ENCODE measurements around the gene FOS. TPM values are rescaled to one million over a fixed set of nuclear protein-coding genes. Genes with fewer than 3 reads are reported as not detected.

The FOS gene
- total and polyA plus RNA-seq, 4 donors = 129 to 2,160 (median 329) TPM

- Histone ChIP-seq H3K4me1 (ENCODE audit: control insufficient read depth in 1 of 2, insufficient read depth in 2 of 2, low read length in 2 of 2) (no peaks in the 10 kb centered on the region), H3K27ac (ENCODE audit: low read depth in 1 of 2, low read length in 2 of 2) (peak overlapping the region; percentile 73 to 94), H3K27me3 (ENCODE audit: control insufficient read depth in 1 of 2, insufficient read depth in 2 of 2, low read length in 1 of 2) (no peaks in the 10 kb centered on the region), H3K4me3 (ENCODE audit: low read length in 2 of 2) (peak overlapping the region in 1 of 2 donors; percentile 0), H3K36me3 (ENCODE audit: control insufficient read depth in 1 of 2, insufficient read depth in 2 of 2, low read length in 1 of 2) (no peaks in the 10 kb centered on the region), H3K9me3 (ENCODE audit: control insufficient read depth, low read length) (no peaks in the 10 kb centered on the region)
- WGBS, 2 donors = 10% methylated on average over 12 of the region's 12 CpGs
- DNase-seq (peak in 1 of 2 donors; percentile 73), ATAC-seq (ENCODE audit: low FRiP score) (peak; percentile 44)
- intact Hi-C loops (cut with DNase I) = loop anchor here (2.0 kb wide), 2 partner anchors 19 to 37 kb away; no protein-coding TSS in a partner anchor
Measured at GRCh38 chr14:75258079-75258802, 20.4 kb upstream of the FOS start.

GRCh38 chr14:75258803-75259509, 19.7 kb upstream of the FOS start:
- H3K4me1 ChIP-seq (ENCODE audit: control insufficient read depth in 1 of 2, insufficient read depth in 2 of 2, low read length in 2 of 2) = no peaks in the 10 kb centered on the region
- H3K36me3 ChIP-seq (ENCODE audit: control insufficient read depth in 1 of 2, insufficient read depth in 2 of 2, low read length in 1 of 2) = no peaks in the 10 kb centered on the region
- intact Hi-C loops (cut with DNase I) = loop anchor here (1.0 to 2.0 kb wide), 3 partner anchors 17 to 36 kb away; no protein-coding TSS in a partner anchor
- WGBS, 2 donors = 0% methylated on average over 38 to 40 of the region's 40 CpGs
- peak; percentile 96 for ATAC-seq (ENCODE audit: low FRiP score)
- H3K4me3 ChIP-seq (ENCODE audit: low read length in 2 of 2) = peak overlapping the region; percentile 0 to 15
- peak; percentile 100 for DNase-seq
- H3K27ac ChIP-seq (ENCODE audit: low read depth in 1 of 2, low read length in 2 of 2) = peak overlapping the region; percentile 73 to 96
- H3K9me3 ChIP-seq (ENCODE audit: control insufficient read depth, low read length) = no peaks in the 10 kb centered on the region
- no peaks in the 10 kb centered on the region for H3K27me3 ChIP-seq (ENCODE audit: control insufficient read depth in 1 of 2, insufficient read depth in 2 of 2, low read length in 1 of 2)

- H3K4me1 ChIP-seq (ENCODE audit: control insufficient read depth in 1 of 2, insufficient read depth in 2 of 2, low read length in 2 of 2) = no peaks in the 10 kb centered on the region
Measured at GRCh38 chr14:75259510-75259855, 19.1 kb upstream of the FOS start.

GRCh38 chr14:75260025-75260763, 18.4 kb upstream of the FOS start:
- no peak overlapping the region for H3K4me3 ChIP-seq (ENCODE audit: low read length in 2 of 2)
- 65% methylated on average over 8 of the region's 8 CpGs for WGBS, 2 donors
- DNase-seq = no peak
- no peaks in the 10 kb centered on the region for H3K9me3 ChIP-seq (ENCODE audit: control insufficient read depth, low read length)
- H3K4me1 ChIP-seq (ENCODE audit: control insufficient read depth in 1 of 2, insufficient read depth in 2 of 2, low read length in 2 of 2) = no peaks in the 10 kb centered on the region
- no peaks in the 10 kb centered on the region for H3K27me3 ChIP-seq (ENCODE audit: control insufficient read depth in 1 of 2, insufficient read depth in 2 of 2, low read length in 1 of 2)
- ATAC-seq (ENCODE audit: low FRiP score) = no peak
- peak overlapping the region; percentile 25 to 50 for H3K27ac ChIP-seq (ENCODE audit: low read depth in 1 of 2, low read length in 2 of 2)
- no peaks in the 10 kb centered on the region for H3K36me3 ChIP-seq (ENCODE audit: control insufficient read depth in 1 of 2, insufficient read depth in 2 of 2, low read length in 1 of 2)
- intact Hi-C loops (cut with DNase I) = loop anchor here in 1 of 2 donors (5.0 kb wide), 1 partner anchor 78 kb away; no protein-coding TSS in a partner anchor

More at GRCh38 chr14:75259510-75259855, 19.1 kb upstream of the FOS start:
- WGBS, 2 donors = 1% methylated on average over 7 of the region's 7 CpGs
- Histone ChIP-seq H3K9me3 (ENCODE audit: control insufficient read depth, low read length) (no peaks in the 10 kb centered on the region), H3K4me3 (ENCODE audit: low read length in 2 of 2) (peak overlapping the region in 1 of 2 donors; percentile 15), H3K27ac (ENCODE audit: low read depth in 1 of 2, low read length in 2 of 2) (peak overlapping the region; percentile 50 to 96), H3K36me3 (ENCODE audit: control insufficient read depth in 1 of 2, insufficient read depth in 2 of 2, low read length in 1 of 2) (no peaks in the 10 kb centered on the region), H3K27me3 (ENCODE audit: control insufficient read depth in 1 of 2, insufficient read depth in 2 of 2, low read length in 1 of 2) (no peaks in the 10 kb centered on the region)
- DNase-seq (no peak), ATAC-seq (ENCODE audit: low FRiP score) (peak; percentile 55)
- intact Hi-C loops (cut with DNase I) = loop anchor here (1.0 to 2.0 kb wide), 3 partner anchors 17 to 35 kb away; no protein-coding TSS in a partner anchor

GRCh38 chr14:75261820-75262219, 16.8 kb upstream of the FOS start:
- Histone ChIP-seq H3K27ac (ENCODE audit: low read depth in 1 of 2, low read length in 2 of 2) (no peak overlapping the region), H3K9me3 (ENCODE audit: control insufficient read depth, low read length) (no peaks in the 10 kb centered on the region), H3K4me1 (ENCODE audit: control insufficient read depth in 1 of 2, insufficient read depth in 2 of 2, low read length in 2 of 2) (peaks cover 0 to 2% of the 10 kb centered on the region in 2 donors), H3K27me3 (ENCODE audit: control insufficient read depth in 1 of 2, insufficient read depth in 2 of 2, low read length in 1 of 2) (no peaks in the 10 kb centered on the region), H3K4me3 (ENCODE audit: low read length in 2 of 2) (no peak overlapping the region), H3K36me3 (ENCODE audit: control insufficient read depth in 1 of 2, insufficient read depth in 2 of 2, low read length in 1 of 2) (no peaks in the 10 kb centered on the region)
- 91 to 94% methylated on average over 5 of the region's 5 CpGs for WGBS, 2 donors
- DNase-seq (no peak), ATAC-seq (ENCODE audit: low FRiP score) (no peak)
- intact Hi-C loops (cut with DNase I) = loop anchor here in 1 of 2 donors (5.0 kb wide), 1 partner anchor 80 kb away; no protein-coding TSS in a partner anchor

GRCh38 chr14:75262641-75263040, 16.0 kb upstream of the FOS start:
- no peak for DNase-seq
- Histone ChIP-seq H3K27me3 (ENCODE audit: control insufficient read depth in 1 of 2, insufficient read depth in 2 of 2, low read length in 1 of 2) (no peaks in the 10 kb centered on the region), H3K9me3 (ENCODE audit: control insufficient read depth, low read length) (no peaks in the 10 kb centered on the region), H3K27ac (ENCODE audit: low read depth in 1 of 2, low read length in 2 of 2) (no peak overlapping the region), H3K36me3 (ENCODE audit: control insufficient read depth in 1 of 2, insufficient read depth in 2 of 2, low read length in 1 of 2) (no peaks in the 10 kb centered on the region), H3K4me1 (ENCODE audit: control insufficient read depth in 1 of 2, insufficient read depth in 2 of 2, low read length in 2 of 2) (peaks cover 0 to 2% of the 10 kb centered on the region in 2 donors), H3K4me3 (ENCODE audit: low read length in 2 of 2) (no peak overlapping the region)
- no peak for ATAC-seq (ENCODE audit: low FRiP score)
- intact Hi-C loops (cut with DNase I) = loop anchor here in 1 of 2 donors (5.0 kb wide), 1 partner anchor 80 kb away; no protein-coding TSS in a partner anchor
- WGBS, 2 donors = 96 to 100% methylated on average over 2 of the region's 2 CpGs

- no peak for ATAC-seq (ENCODE audit: low FRiP score)
- intact Hi-C loops (cut with DNase I) = loop anchor here in 1 of 2 donors (5.0 kb wide), 1 partner anchor 82 kb away; no protein-coding TSS in a partner anchor
- no peaks in the 10 kb centered on the region for H3K27me3 ChIP-seq (ENCODE audit: control insufficient read depth in 1 of 2, insufficient read depth in 2 of 2, low read length in 1 of 2)
- no peaks in the 10 kb centered on the region for H3K9me3 ChIP-seq (ENCODE audit: control insufficient read depth, low read length)
- no peak overlapping the region for H3K4me3 ChIP-seq (ENCODE audit: low read length in 2 of 2)
- no peaks in the 10 kb centered on the region for H3K36me3 ChIP-seq (ENCODE audit: control insufficient read depth in 1 of 2, insufficient read depth in 2 of 2, low read length in 1 of 2)
- H3K4me1 ChIP-seq (ENCODE audit: control insufficient read depth in 1 of 2, insufficient read depth in 2 of 2, low read length in 2 of 2) = peaks cover 0 to 4% of the 10 kb centered on the region in 2 donors
- H3K27ac ChIP-seq (ENCODE audit: low read depth in 1 of 2, low read length in 2 of 2) = no peak overlapping the region
- WGBS, 2 donors = 95 to 97% methylated on average over 3 of the region's 3 CpGs
- DNase-seq = no peak
Measured at GRCh38 chr14:75264036-75264435, 14.6 kb upstream of the FOS start.

GRCh38 chr14:75267141-75267721, 11.4 kb upstream of the FOS start:
- DNase-seq (peak in 1 of 2 donors; percentile 41), ATAC-seq (ENCODE audit: low FRiP score) (peak; percentile 70)
- no peaks in the 10 kb centered on the region for H3K36me3 ChIP-seq (ENCODE audit: control insufficient read depth in 1 of 2, insufficient read depth in 2 of 2, low read length in 1 of 2)
- intact Hi-C loops (cut with DNase I) = no loop called here
- no peaks in the 10 kb centered on the region for H3K9me3 ChIP-seq (ENCODE audit: control insufficient read depth, low read length)
- H3K4me3 ChIP-seq (ENCODE audit: low read length in 2 of 2) = no peak overlapping the region
- 3 to 12% methylated on average over 3 of the region's 3 CpGs for WGBS, 2 donors
- H3K4me1 ChIP-seq (ENCODE audit: control insufficient read depth in 1 of 2, insufficient read depth in 2 of 2, low read length in 2 of 2) = peaks cover 0 to 4% of the 10 kb centered on the region in 2 donors
- peak overlapping the region; percentile 97 to 99 for H3K27ac ChIP-seq (ENCODE audit: low read depth in 1 of 2, low read length in 2 of 2)
- no peaks in the 10 kb centered on the region for H3K27me3 ChIP-seq (ENCODE audit: control insufficient read depth in 1 of 2, insufficient read depth in 2 of 2, low read length in 1 of 2)

Data from aorta (tissue), 5 donors.